Osteoblast (primary cell): ENCODE results near the gene GDAP1L1. TPM values are rescaled to one million over a fixed set of nuclear protein-coding genes. Genes with fewer than 3 reads are reported as not detected.

Experiments
- DNase-seq: peaks from one replicate; pipeline ENCODE4 v3.0.0; 2011; ENCODE audit warnings: low spot score, mixed read lengths; ENCODE audit not compliant: insufficient read length; ENCODE audit errors: missing footprints
- H2AFZ ChIP-seq: 2 replicates; pipeline ENCODE4 v1.6.0; 2011; ENCODE audit warnings: mild to moderate bottlenecking, low read length
- H3K27ac ChIP-seq: 2 replicates; pipeline ENCODE4 v1.5.1; 2011; ENCODE audit warnings: mild to moderate bottlenecking, low read depth, low read length, moderate library complexity
- H3K27me3 ChIP-seq: 2 replicates; pipeline ENCODE4 v1.6.0; 2012; ENCODE audit warnings: mild to moderate bottlenecking, control low read depth, inconsistent platforms, low read length, moderate library complexity; ENCODE audit not compliant: insufficient read depth
- H3K36me3 ChIP-seq: 2 replicates; pipeline ENCODE4 v1.5.1; 2011; ENCODE audit warnings: mild to moderate bottlenecking, low read length, control low read depth, moderate library complexity; ENCODE audit not compliant: insufficient read depth
- H3K4me1 ChIP-seq: 2 replicates; pipeline ENCODE4 v1.5.1; 2011; ENCODE audit warnings: mild to moderate bottlenecking, low read length, control low read depth, moderate library complexity; ENCODE audit not compliant: insufficient read depth
- H3K4me2 ChIP-seq: 2 replicates; pipeline ENCODE4 v1.6.0; 2011; ENCODE audit warnings: mild to moderate bottlenecking, low read length; ENCODE audit not compliant: insufficient read depth
- H3K4me3 ChIP-seq: fragments of 200-600 bp; sonication (generic); 3 replicates; pipeline ENCODE4 v1.5.1; 2012; ENCODE audit warnings: mild to moderate bottlenecking, low read length, inconsistent platforms; ENCODE audit not compliant: insufficient read depth
- H3K79me2 ChIP-seq: 2 replicates; pipeline ENCODE4 v1.6.0; 2012; ENCODE audit warnings: mild to moderate bottlenecking, low read length, control low read depth, inconsistent platforms; ENCODE audit not compliant: insufficient read depth
- H3K9me3 ChIP-seq: 2 replicates; pipeline ENCODE4 v1.5.1; 2011; ENCODE audit warnings: low read depth, low read length, control low read depth
- H4K20me1 ChIP-seq: 2 replicates; pipeline ENCODE4 v1.6.0; 2012; ENCODE audit warnings: mild to moderate bottlenecking, low read length, control low read depth; ENCODE audit not compliant: insufficient read depth
- total RNA-seq: library from RNA; depleted of rRNA; stranded (reverse); fragments of >200 nt; gene quantifications from 2 replicates; pipeline ENCODE4 v1.2.3, GENCODE V29; 2012
- TF ChIP-seq, protein P1 (sequence below): IDR thresholded peaks from 2 replicates; pipeline ENCODE4 v1.5.1; 2011; ENCODE audit warnings: mild to moderate bottlenecking, low read depth, low read length, moderate library complexity; ENCODE audit errors: extremely low read depth

GDAP1L1 gene
- total RNA-seq, 1 donor = 0.72 TPM

DNA sequence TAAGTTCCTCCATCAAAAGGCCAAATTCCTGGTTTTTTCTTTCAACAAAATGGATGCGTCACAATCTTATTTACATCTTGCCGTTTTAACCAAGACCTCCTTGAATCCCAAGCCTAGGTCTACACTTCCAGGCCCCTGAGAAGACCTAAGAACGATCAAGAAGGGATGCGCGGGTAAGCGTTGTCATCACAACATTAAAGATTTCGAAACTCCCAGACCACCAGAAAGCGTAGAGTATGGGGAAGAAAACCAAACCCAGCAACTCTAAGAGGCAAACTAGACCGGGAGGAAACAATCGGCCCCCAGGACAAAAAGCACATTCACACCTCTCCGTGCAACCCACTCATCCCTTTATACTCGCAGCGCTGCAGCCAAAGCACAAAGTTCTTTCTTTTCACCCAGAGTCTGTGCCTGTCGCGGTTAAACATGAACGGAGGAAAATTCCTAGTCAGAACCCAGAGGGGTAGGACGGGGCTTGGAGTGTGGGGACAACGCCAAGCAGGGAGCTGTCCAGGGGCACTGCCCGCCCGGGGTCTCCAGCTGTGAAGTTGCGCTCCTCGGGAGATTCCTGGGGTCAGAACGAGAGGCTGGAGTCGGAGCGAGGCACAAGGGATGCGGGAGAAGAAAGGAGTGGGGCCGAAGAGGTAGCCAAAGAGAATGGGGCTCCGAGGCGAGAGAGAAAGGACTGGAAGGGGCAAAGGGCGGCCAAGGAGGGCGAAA lies 37.3 kb upstream of the GDAP1L1 start:
- Histone ChIP-seq H3K27ac (peak overlapping the region; percentile 93), H3K27me3 (no peaks in the 10 kb centered on the region), H2AFZ (peak overlapping the region; percentile 77), H3K4me2 (peak overlapping the region; percentile 100), H3K9me3 (no peaks in the 10 kb centered on the region), H3K4me1 (peaks cover 31% of the 10 kb centered on the region), H3K36me3 (peaks cover 8% of the 10 kb centered on the region), H3K79me2 (peaks cover 55% of the 10 kb centered on the region), H3K4me3 (peak overlapping the region; percentile 95), H4K20me1 (peaks cover 25% of the 10 kb centered on the region)
- TF ChIP-seq, protein P1, sequence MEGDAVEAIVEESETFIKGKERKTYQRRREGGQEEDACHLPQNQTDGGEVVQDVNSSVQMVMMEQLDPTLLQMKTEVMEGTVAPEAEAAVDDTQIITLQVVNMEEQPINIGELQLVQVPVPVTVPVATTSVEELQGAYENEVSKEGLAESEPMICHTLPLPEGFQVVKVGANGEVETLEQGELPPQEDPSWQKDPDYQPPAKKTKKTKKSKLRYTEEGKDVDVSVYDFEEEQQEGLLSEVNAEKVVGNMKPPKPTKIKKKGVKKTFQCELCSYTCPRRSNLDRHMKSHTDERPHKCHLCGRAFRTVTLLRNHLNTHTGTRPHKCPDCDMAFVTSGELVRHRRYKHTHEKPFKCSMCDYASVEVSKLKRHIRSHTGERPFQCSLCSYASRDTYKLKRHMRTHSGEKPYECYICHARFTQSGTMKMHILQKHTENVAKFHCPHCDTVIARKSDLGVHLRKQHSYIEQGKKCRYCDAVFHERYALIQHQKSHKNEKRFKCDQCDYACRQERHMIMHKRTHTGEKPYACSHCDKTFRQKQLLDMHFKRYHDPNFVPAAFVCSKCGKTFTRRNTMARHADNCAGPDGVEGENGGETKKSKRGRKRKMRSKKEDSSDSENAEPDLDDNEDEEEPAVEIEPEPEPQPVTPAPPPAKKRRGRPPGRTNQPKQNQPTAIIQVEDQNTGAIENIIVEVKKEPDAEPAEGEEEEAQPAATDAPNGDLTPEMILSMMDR = no peak
- DNase-seq = peak; percentile 80

DNA sequence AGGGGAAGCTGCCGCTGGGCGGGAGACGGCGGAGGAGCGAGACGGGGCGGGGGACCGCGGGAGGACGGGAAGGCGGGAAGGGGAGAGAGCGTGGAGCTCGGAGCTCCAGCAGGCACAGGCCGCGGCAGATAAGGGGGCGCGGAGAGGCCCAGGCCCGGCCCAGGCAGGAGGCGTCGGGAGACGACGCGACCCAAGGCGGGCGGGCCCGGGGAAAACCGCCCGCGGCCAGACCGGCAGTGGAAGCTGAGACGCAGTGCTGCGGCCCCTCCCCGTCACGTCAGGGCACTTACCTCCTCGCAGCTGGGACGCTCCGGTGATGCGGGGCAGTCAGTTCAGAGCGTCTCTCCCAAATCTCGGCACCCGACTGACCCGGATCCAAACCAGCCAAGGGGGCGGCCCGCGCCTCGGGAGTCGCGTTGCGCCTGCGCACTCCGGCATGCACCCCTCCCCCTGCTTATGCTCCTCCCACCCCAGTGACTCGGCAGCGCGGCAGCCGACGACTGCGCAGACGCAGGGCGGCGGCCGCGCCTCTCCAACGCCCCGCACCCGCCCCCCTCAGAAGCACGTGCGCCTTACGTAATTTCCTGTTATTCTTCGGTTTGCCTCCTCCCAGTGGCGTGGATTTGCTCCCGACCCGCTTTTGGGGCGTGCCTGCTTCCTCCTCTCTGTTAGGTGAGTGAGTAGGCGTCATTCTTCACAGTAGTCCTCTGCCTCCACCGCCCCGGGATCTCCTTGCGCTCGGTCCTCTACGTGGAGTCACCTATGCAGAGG lies 36.5 kb upstream of the GDAP1L1 start, which contains the start of gene OSER1:
OSER1 (minus strand) TSS at position 366 of the 771 bp plus-strand sequence. CDS start 3,814 bp downstream, outside the sequence.
- H3K4me3 ChIP-seq = peak within 1 kb of the TSS; percentile 95
- DNase-seq = peak; percentile 95
- H3K4me2 ChIP-seq = peak within 1 kb of the TSS; percentile 100
- TF ChIP-seq, protein P1 = no peak
- H4K20me1 ChIP-seq = peaks cover 25% of the 10 kb centered on the region
- H3K27me3 ChIP-seq = no peaks in the 10 kb centered on the region
- peaks cover 48% of the 10 kb centered on the region for H3K79me2 ChIP-seq
- peaks cover 8% of the 10 kb centered on the region for H3K36me3 ChIP-seq
- peak within 1 kb of the TSS; percentile 94 for H3K27ac ChIP-seq
- no peaks in the 10 kb centered on the region for H3K9me3 ChIP-seq
- H3K4me1 ChIP-seq = peaks cover 31% of the 10 kb centered on the region
- peak within 1 kb of the TSS; percentile 94 for H2AFZ ChIP-seq

DNA sequence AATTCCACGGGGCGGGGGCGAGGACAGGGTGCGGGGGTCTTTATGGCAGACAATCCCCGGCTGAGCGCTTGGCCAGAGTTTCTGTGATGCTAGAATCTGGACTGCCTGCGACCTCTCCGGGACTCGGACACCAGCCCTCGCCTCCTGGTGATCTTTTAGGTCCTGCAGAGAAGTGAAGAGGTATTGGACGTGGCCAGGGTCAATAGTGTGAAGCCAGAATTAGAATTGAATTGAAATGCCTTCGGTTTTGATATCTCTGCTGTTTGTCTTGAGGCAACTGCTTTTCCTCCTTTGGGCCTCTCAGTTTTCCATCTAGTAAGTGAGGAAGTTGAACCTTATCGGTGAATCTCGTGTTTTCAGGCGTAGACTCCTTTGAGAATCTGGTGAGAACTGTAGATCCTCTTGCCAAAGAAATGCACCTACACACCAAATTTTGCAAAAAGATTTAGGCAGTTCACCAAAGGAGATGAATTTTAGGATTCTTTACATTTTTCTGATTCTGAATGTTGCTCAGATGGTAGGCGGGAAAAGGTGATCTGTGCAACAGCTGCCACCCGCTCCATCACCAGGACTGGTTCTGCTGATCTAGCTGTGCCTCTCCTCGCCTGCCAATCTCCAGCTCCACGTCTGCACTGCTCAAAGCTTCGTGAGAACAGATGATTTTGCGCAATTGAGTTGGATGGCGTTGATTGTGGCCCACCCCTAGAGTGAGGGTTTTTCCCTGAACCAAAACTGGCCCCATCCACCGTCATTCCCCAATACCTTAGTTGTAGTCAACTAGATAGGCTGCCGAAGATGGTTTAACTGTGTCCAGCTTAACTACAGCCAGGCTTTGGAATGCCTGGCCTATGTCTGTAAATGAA lies 35.7 kb upstream of the GDAP1L1 start:
- Histone ChIP-seq H3K4me2 (peak overlapping the region; percentile 100), H3K27ac (peak overlapping the region; percentile 94), H3K79me2 (peaks cover 41% of the 10 kb centered on the region), H3K9me3 (no peaks in the 10 kb centered on the region), H2AFZ (peak overlapping the region; percentile 94), H3K4me3 (peak overlapping the region; percentile 95), H4K20me1 (peaks cover 25% of the 10 kb centered on the region), H3K4me1 (peaks cover 31% of the 10 kb centered on the region), H3K27me3 (no peaks in the 10 kb centered on the region), H3K36me3 (peaks cover 5% of the 10 kb centered on the region)
- TF ChIP-seq, protein P1 = no peak
- peak; percentile 58 for DNase-seq
